GM21576 (cell line): ENCODE data around the gene DEAF1.

Experiments used
- ATAC-seq: cut with Tn5 transposase; IDR thresholded peaks from one replicate; pipeline ENCODE4 v1.9.1; 2021; ENCODE audit warnings: mild to moderate bottlenecking, moderate library complexity; ENCODE audit not compliant: unreplicated experiment

DEAF1 gene

DNA sequence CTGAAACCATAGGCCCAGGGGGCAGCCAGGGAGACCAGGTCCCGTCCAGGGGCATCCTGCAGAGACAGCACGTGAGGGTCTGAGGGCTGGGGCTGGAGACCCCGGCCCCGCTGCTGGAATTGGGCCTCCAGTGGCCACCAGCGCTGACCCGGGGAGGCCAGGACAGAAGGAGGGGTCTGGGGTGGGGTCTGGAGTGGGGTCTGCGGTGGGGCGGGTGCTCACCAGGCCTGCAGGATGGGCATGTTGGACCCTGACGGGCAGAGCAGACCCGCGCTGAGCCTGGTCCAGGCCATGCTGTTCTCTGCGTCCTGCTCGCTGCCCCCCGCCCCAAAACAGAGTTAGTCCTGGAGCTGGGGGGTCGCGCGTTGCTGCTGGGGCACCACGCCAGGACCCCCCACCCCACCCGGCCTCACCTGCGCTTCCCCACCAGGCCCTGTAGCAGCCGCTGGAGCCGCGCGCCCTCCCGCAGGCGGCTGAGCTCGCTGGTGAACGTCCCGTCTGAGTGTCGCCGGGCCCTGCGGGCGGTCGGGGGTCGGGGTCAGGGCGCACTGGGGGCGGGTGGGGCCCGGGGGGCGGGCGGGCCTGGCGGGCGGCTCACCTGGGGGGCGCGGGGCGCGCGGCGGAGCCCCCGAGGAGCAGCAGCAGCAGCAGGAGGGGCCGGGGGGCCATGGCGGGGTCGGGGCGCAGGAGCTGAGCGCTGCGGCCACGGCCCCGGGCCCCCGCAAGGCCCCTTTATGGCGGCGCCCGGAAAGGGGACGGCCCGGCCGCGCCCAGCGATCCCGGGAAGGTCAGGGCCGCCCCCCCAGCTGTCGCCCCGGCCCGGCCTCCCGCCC, 68.3 kb downstream of the DEAF1 start, which contains the start of gene SCT:
Gene SCT, minus strand, starts transcription at position 707 of the 833 bp plus-strand sequence. Its CDS starts 38 bp downstream, at position 669.
- ATAC-seq: no peak

GRCh38 chr11:625636-626268, 69.3 kb downstream of the DEAF1 start:
- ATAC-seq: no peak

GRCh38 chr11:624705-625635, 70.1 kb downstream of the DEAF1 start, which contains the start of gene CDHR5:
TSS of gene CDHR5 (minus strand) at chr11:624955. CDS start at chr11:624902, 53 bp downstream.
- no peak for ATAC-seq

GRCh38 chr11:623999-624704, 70.9 kb downstream of the DEAF1 start:
- ATAC-seq: no peak

GRCh38 chr11:623349-623869, 71.6 kb downstream of the DEAF1 start:
- no peak for ATAC-seq

DNA sequence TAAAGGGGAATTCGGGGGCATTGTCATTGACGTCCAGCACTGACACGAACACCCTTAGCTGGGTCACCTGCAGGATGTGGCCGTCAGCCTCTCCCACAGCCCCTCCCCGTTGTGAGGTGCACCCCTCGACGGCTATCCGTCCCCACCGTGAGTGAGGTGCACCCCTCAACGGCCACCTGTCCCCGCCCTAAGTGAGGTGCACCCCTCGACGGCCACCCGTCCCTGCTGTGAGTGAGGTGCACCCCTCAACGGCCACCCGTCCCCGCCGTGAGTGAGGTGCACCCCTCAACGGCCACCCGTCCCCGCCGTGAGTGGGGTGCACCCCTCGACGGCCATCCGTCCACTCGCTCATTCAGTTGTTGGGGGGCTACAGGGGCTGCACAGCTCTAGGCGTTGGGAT, 73.2 kb downstream of the DEAF1 start:
- ATAC-seq: no peak

- ATAC-seq: no peak
Observed at GRCh38 chr11:620935-621814, 73.8 kb downstream of the DEAF1 start.

- no peak for ATAC-seq
Observed at GRCh38 chr11:620201-620600, 74.8 kb downstream of the DEAF1 start.

DNA sequence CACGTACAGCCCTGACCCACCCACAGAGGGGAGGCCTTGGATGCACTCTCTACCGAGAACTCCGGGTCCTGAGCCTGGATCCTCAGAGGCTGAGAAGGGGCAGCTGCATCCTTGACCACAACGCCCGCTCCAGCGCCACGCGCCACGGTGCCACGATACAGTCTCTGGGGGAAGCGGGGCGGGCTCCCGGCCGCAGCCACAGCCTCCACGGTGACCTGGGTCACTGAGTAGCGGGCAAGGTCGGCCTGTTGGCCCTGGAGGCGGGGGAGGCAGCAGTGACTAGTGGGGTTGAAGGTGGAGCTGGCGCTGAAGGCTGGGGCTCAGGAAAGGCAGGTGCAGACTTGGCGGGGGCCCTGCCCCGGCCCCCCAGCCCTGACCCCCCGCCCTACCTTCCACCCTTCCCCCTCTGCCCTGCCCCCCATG, 75.4 kb downstream of the DEAF1 start:
- ATAC-seq: no peak

GRCh38 chr11:618856-619627, 76.0 kb downstream of the DEAF1 start:
- ATAC-seq: no peak

DNA sequence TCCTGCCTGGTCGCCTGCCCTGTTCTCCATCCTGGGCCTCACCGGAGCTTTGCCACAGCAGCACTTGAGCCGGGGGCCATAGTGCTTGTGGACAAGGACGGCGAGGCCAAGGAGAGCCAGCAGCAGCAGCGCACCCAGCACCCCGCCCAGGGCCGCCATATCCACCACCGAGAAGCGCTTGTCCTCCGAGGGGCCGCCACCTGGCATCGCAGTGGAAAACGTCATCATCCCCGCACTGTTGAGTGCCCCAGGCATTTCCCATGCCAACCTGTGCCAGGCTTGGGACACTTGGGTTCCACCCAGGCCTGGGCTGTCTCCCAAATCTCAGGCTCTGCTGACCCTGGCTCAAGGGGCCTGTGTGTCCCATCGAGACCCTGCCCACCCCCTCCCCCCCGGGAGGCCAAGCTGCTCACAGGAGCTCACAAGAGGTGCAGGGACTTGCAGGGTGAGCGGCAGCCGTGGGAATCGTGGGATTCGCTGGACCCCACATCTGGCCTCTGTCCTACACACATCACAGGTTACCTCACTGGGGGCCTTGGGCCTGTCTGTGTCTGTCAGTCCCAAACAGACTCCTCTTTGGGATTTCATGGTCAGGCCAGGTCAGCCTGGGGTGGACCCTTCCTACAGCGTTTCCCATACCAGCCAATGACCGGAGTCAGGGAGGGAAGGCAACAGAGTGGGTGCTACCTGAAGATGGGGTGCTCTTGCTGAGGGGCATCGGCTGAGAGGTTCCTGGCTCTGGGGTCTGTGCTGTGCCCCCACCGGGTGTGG, 76.9 kb downstream of the DEAF1 start:
- ATAC-seq: no peak

GRCh38 chr11:617199-617911, 77.7 kb downstream of the DEAF1 start:
- ATAC-seq: no peak

DNA sequence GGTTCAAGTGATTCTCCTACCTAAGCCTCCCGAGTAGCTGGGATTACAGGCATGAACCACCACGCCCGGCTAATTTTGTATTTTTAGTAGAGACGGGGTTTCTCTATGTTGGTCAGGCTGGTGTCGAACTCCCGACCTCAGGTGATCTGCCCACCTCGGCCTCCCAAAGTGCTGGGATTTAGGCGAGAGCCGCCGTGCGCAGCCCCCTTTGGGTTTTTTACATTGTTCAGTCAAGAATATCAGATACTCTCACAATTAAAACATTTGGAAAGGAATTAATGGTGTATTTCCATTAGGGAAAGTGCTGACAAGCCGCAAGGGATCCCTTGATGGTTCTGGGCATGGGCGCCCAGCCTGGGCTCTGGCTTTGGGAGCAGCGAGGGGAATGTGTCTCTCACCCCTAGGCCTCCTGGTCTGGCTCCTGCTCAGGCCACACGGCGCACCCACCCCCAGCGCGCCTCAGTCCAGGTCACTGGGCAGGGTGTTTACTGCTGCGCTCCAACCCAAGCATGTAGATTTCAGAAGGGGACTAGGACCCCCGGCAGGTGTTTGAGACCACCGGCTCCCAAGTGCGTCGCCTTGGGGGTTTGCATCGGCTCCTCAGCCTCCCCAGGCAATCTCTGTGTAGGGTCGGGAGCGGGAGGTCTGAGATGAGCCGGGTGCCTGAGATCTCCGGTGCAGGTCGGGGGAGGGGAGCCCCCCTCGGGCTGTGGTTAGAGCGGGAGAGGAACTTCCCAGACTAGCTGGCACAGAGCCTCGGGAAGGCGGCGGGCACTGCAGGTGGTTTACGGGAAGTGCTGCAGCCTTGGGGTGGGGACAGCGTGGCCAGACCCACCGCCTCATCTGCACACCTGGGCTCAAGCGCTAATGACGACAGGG, 78.5 kb downstream of the DEAF1 start:
- no peak for ATAC-seq

GRCh38 chr11:615504-616319, 79.3 kb downstream of the DEAF1 start, which contains the start of gene IRF7:
TSS of gene IRF7 (minus strand) at chr11:615950. CDS start at chr11:615364, 586 bp downstream.
- peak; percentile 76 for ATAC-seq
